Esophagus squamous epithelium (tissue), 5 donors: ENCODE results near the gene TSHZ2. TPM values are rescaled to one million over a fixed set of nuclear protein-coding genes. Genes with fewer than 3 reads are reported as not detected.

Experiments used
- DNase-seq: peaks from one replicate; lab custom pipeline; 2025; lab: John Stamatoyannopoulos, UW
- H3K27ac ChIP-seq, 4 donors: fragments of 200-600 bp; sonication (generic); one replicate each; pipeline ENCODE4 v1.5.1; 2016 to 2019; ENCODE audit warnings: mild to moderate bottlenecking in 1 of 4
- H3K27me3 ChIP-seq, 4 donors: fragments of 200-600 bp; sonication (generic); 1 replicate in 3 of 4; 2 replicates in 1 of 4; pipeline versions ENCODE4 v1.5.1 to v1.6.0; 2017 to 2021; ENCODE audit warnings: antibody characterized with exemption in 1 of 4
- H3K36me3 ChIP-seq, 3 donors: fragments of 200-600 bp; sonication (generic); one replicate each; pipeline ENCODE4 v1.5.1; 2016 to 2019
- H3K4me1 ChIP-seq, 3 donors: fragments of 200-600 bp; sonication (generic); one replicate each; pipeline ENCODE4 v1.5.1; 2017 to 2019
- H3K4me3 ChIP-seq, 4 donors: fragments of 200-600 bp; sonication (generic); 1 replicate in 3 of 4; 2 replicates in 1 of 4; pipeline ENCODE4 v1.5.1; 2016 to 2019; ENCODE audit warnings: mild to moderate bottlenecking in 2 of 4, moderate library complexity in 1 of 4
- H3K9me3 ChIP-seq, 3 donors: fragments of 200-600 bp; sonication (generic); one replicate each; pipeline ENCODE4 v1.5.1; 2016 to 2019
- CTCF ChIP-seq, 6 experiments: fragments of 450-650 bp in 4 of 6; fragments of 200-600 bp in 2 of 6; sonication (generic) in 2 of 6; IDR thresholded peaks; one replicate each; pipeline ENCODE4 v1.5.1; 2016 to 2019; ENCODE audit warnings: antibody characterized with exemption in 6 of 6, mild to moderate bottlenecking in 4 of 6, moderate library complexity in 4 of 6
- POLR2A ChIP-seq, 4 donors: fragments of 450-650 bp; IDR thresholded peaks; one replicate each; pipeline ENCODE4 v1.6.1; 2017; ENCODE audit warnings: antibody characterized with exemption in 4 of 4, mild to moderate bottlenecking in 4 of 4, moderate library complexity in 3 of 4
- WGBS, 2 donors: methylation state at CpG; one replicate each; pipeline ENCODE4 v1.1.5; 2018; 5-methylcytosine and 5-hydroxymethylcytosine counted together
- intact Hi-C: fragments of 100-400 bp; cut with DNase I; formaldehyde crosslinking; loops from one replicate; pipeline ENCODE4 v1.15.0; 2022
- total RNA-seq, 4 donors: library from RNA; depleted of rRNA; stranded (reverse); fragments of >200 nt; gene quantifications; one replicate each; pipeline ENCODE4 v1.1.0, GENCODE V29; 2016
- donor health status: DM: yes; HTN: yes; CAD: no.

The TSHZ2 gene
- total RNA-seq, 4 donors from 2014 or later, result 4.7 to 22.0 (median 12.9) TPM

- intact Hi-C loops, result no loop called here
- 59 to 81% methylated on average over 3 of the region's 3 CpGs for WGBS, 2 donors
- TF ChIP-seq CTCF (IDR thresholded peaks at IDR 0.05) (no peak), POLR2A (IDR thresholded peaks at IDR 0.05) (no peak)
- no peak overlapping the region for H3K4me3 ChIP-seq
- H3K27ac ChIP-seq, result no peak overlapping the region
- no peak for DNase-seq
- no peaks in the 10 kb centered on the region for H3K27me3 ChIP-seq
- H3K9me3 ChIP-seq, result no peaks in the 10 kb centered on the region
- H3K36me3 ChIP-seq, result no peaks in the 10 kb centered on the region
- peaks cover 0 to 10% (median 0%) of the 10 kb centered on the region in 3 donors for H3K4me1 ChIP-seq
These were observed 412.2 kb downstream of the TSHZ2 start for GRCh38 chr20:53384392-53384791.

GRCh38 chr20:53385941-53386767, 414.0 kb downstream of the TSHZ2 start:
- no peak for TF ChIP-seq CTCF (IDR thresholded peaks at IDR 0.05)
- TF ChIP-seq POLR2A (IDR thresholded peaks at IDR 0.05), result no peak

DNA sequence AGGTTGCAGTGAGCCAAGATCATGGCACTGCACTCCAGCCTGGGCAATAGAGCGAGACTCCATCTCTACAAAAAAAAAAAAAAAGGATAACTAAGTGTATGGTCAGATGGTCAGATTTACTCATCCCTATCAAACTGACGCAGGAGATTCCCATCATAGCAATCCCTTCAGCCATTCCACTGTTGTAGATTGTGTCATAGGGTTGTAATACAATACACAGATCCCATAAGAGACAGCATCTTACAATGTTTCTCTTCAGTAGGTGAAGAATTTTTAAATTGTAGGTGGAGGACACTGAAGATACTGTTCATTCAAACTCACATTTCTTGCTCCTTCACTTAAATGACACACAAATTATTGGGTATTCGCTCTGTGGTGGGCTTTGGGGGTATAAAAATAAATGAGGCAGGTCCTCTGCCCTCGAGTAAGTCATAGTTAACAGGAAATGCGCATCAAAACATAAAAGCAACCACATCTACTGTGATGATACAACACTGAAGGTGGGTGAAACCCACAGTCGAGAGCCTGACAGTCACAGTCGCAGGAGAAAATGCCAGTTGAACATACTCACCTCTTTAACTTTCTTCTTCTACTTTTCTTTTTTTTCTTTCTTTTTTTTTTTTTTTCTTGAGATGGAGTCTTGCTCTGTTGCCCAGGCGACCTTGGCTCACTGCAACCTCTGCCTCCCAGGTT, 416.0 kb downstream of the TSHZ2 start:
- intact Hi-C loops, result no loop called here
- 78 to 86% methylated on average over 8 of the region's 8 CpGs for WGBS, 2 donors
- DNase-seq, result no peak
- Histone ChIP-seq H3K4me1 (no peaks in the 10 kb centered on the region), H3K27me3 (no peaks in the 10 kb centered on the region), H3K36me3 (no peaks in the 10 kb centered on the region), H3K9me3 (no peaks in the 10 kb centered on the region), H3K4me3 (no peak overlapping the region), H3K27ac (no peak overlapping the region)
- no peak for TF ChIP-seq POLR2A (IDR thresholded peaks at IDR 0.05)
- no peak for TF ChIP-seq CTCF (IDR thresholded peaks at IDR 0.05)

More at GRCh38 chr20:53385941-53386767, 414.0 kb downstream of the TSHZ2 start:
- Histone ChIP-seq H3K27me3 (no peaks in the 10 kb centered on the region), H3K4me1 (no peaks in the 10 kb centered on the region), H3K36me3 (no peaks in the 10 kb centered on the region), H3K4me3 (no peak overlapping the region), H3K27ac (no peak overlapping the region), H3K9me3 (no peaks in the 10 kb centered on the region)
- 51 to 70% methylated on average over 13 to 14 of the region's 14 CpGs for WGBS, 2 donors
- DNase-seq, result no peak
- intact Hi-C loops, result no loop called here

DNA sequence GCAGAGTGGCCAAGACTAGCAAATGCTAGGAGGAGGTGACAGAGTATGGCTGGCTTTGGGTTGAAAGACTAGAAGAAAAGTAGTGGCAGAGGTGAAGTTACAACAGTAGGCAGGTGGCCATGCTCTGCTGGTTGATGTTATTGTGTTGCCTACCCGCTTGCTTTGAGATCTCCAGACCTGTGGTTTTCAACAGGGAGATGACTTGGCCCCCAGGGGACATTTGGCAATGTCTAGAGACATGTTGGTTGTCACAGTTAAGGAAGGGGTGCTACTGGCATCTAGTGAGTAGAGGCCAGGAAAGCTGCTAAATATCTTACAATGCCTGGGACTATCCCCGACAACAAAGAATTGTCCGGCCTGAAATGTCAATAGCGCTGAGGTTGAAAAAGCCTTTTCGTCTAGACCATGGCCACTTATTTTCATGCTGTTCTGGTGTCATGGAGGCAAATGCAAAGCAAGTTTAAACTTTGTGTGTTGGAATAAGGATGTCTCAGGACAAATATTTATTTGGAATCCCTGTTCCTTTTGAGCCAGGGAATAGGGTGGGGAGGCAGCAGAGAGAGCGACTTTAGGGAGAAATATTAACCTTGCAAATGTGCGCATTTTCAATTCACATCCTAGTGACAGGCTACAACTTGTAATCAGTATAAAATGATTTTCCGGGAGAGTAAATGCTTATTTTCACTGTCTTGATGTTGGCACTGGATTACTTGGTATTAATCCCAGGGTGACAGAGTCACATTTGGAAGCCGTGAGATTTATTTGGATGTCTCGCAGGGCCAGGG, 417.6 kb downstream of the TSHZ2 start:
- no peak for DNase-seq
- no peak for TF ChIP-seq POLR2A (IDR thresholded peaks at IDR 0.05)
- TF ChIP-seq CTCF (IDR thresholded peaks at IDR 0.05), result no peak
- no peaks in the 10 kb centered on the region for H3K9me3 ChIP-seq
- no peaks in the 10 kb centered on the region for H3K27me3 ChIP-seq
- intact Hi-C loops, result no loop called here
- no peak overlapping the region for H3K4me3 ChIP-seq
- no peaks in the 10 kb centered on the region for H3K4me1 ChIP-seq
- no peaks in the 10 kb centered on the region for H3K36me3 ChIP-seq
- H3K27ac ChIP-seq, result no peak overlapping the region
- WGBS, 2 donors, result 60 to 67% methylated on average over 10 of the region's 10 CpGs
